Muscle layer of duodenum (tissue), 2 donors: ENCODE measurements around the gene RAE1.
"Not testable (repeated sequence)": the region's sequence is repeated elsewhere in the genome, so short reads cannot be mapped to it uniquely, and the experiment has no call there.

Experiments used
- H3K27ac ChIP-seq: one replicate; pipeline ENCODE4 v1.7.0; 2013; ENCODE audit warnings: mild to moderate bottlenecking, low read length
- H3K27me3 ChIP-seq: one replicate; pipeline ENCODE4 v1.7.0; 2013; ENCODE audit warnings: low read depth, mild to moderate bottlenecking, control low read depth, low read length
- H3K36me3 ChIP-seq, 2 donors: one replicate each; pipeline ENCODE4 v1.7.0; 2013; ENCODE audit warnings: low read length in 2 of 2, control low read depth in 1 of 2, mild to moderate bottlenecking in 1 of 2; ENCODE audit not compliant: insufficient read depth in 2 of 2, control insufficient read depth in 1 of 2
- H3K4me1 ChIP-seq, 2 donors: one replicate each; pipeline ENCODE4 v1.7.0; 2013; ENCODE audit warnings: low read length in 2 of 2, mild to moderate bottlenecking in 2 of 2, control low read depth in 1 of 2, moderate library complexity in 1 of 2; ENCODE audit not compliant: insufficient read depth in 2 of 2, control insufficient read depth in 1 of 2
- H3K4me3 ChIP-seq, 2 donors: one replicate each; pipeline ENCODE4 v1.7.0; 2013; ENCODE audit warnings: low read length in 2 of 2, low read depth in 1 of 2, mild to moderate bottlenecking in 1 of 2
- H3K9me3 ChIP-seq, 2 donors: one replicate each; pipeline ENCODE4 v1.7.0; 2013; ENCODE audit warnings: low read length in 2 of 2, control low read depth in 1 of 2, mild to moderate bottlenecking in 1 of 2; ENCODE audit not compliant: control insufficient read depth in 1 of 2
- donor health status: healthy.

RAE1 gene

GRCh38 chr20:57350081-57350710, 859 bp upstream of the RAE1 start:
- H3K36me3 ChIP-seq = peaks cover 22 to 27% of the 10 kb centered on the region in 2 donors

DNA sequence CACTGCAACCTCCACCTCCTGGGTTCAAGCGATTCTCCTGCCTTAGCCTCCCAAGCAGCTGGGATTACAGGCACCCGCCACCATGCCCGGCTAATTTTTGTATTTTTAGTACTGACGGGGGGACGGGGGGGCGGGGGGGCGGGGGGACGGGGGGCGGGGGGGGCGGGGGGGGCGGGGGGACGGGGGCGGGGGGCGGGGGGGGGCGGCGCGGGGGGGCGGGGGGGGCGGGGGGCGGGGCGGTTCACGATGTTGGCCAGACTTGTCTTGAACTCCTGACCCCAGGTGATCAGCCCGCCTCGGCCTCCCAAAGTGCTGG, 371 bp upstream of the RAE1 start:
- not testable (repeated sequence) for H3K9me3 ChIP-seq, H3K27me3 ChIP-seq, H3K27ac ChIP-seq
- Histone ChIP-seq H3K4me1 (peaks cover 3 to 18% of the 10 kb centered on the region in 2 donors), H3K4me3 (peak overlapping the region; percentile 89 to 93), H3K36me3 (peaks cover 25 to 32% of the 10 kb centered on the region in 2 donors)

More at GRCh38 chr20:57350081-57350710, 859 bp upstream of the RAE1 start:
- H3K4me3 ChIP-seq = no peak overlapping the region
- peaks cover 3 to 18% of the 10 kb centered on the region in 2 donors for H3K4me1 ChIP-seq
- no peak overlapping the region for H3K27ac ChIP-seq
- no peaks in the 10 kb centered on the region for H3K27me3 ChIP-seq
- no peaks in the 10 kb centered on the region for H3K9me3 ChIP-seq

DNA sequence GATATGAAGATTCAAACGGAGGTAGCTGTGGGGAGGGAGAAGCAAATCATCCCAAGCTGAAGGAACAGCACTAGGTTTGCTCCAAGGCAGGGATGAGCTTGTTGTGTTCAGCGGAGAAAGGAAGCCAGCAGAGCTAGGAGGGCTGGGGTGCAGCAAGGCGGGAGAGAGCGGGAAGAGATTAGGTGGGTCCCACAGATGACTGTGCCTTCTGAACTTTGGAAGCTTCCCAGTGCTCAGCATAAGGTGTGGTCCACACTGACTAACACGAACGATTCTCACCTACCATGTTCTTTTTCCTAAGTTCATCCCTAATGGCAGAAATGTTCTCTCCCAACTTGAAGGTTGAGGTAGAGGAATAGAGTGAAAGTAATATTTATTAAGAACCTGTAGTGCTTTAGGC, 1.2 kb downstream of the RAE1 start:
- H3K4me1 ChIP-seq = peaks cover 3 to 18% of the 10 kb centered on the region in 2 donors
- peak overlapping the region; percentile 89 to 93 for H3K4me3 ChIP-seq
- no peaks in the 10 kb centered on the region for H3K27me3 ChIP-seq
- no peaks in the 10 kb centered on the region for H3K9me3 ChIP-seq
- peaks cover 27 to 34% of the 10 kb centered on the region in 2 donors for H3K36me3 ChIP-seq
- H3K27ac ChIP-seq = no peak overlapping the region

DNA sequence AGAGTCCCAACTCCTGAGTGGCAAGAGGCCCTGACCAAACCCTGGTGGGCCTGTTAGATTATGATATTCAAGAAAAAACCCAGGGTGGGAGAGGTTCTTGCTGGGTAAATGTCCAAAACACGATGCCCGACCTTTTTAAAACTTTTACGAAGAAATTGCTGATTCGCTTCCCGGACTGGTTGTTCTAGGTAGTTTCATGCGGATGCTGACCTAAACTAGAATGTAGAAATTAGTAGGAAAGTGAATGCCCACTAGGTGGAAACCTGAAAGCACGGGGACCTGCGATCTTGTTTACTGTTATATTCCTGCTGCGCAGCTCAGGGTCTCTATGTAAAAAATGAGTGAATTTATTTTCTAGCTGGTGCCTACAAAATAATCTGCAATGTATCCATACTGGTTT, 2.3 kb downstream of the RAE1 start:
- H3K27ac ChIP-seq = no peak overlapping the region
- H3K36me3 ChIP-seq = peaks cover 27 to 34% of the 10 kb centered on the region in 2 donors
- H3K4me1 ChIP-seq = peaks cover 3 to 18% of the 10 kb centered on the region in 2 donors
- H3K27me3 ChIP-seq = no peaks in the 10 kb centered on the region
- no peak overlapping the region for H3K4me3 ChIP-seq
- H3K9me3 ChIP-seq = no peaks in the 10 kb centered on the region

- Histone ChIP-seq H3K27ac (no peak overlapping the region), H3K9me3 (no peaks in the 10 kb centered on the region), H3K4me1 (no peaks in the 10 kb centered on the region), H3K36me3 (peaks cover 30 to 42% of the 10 kb centered on the region in 2 donors), H3K27me3 (no peaks in the 10 kb centered on the region), H3K4me3 (no peak overlapping the region)
Measured at GRCh38 chr20:57361517-57361916, 10.5 kb downstream of the RAE1 start.

GRCh38 chr20:57364451-57364850, 13.4 kb downstream of the RAE1 start:
- H3K9me3 ChIP-seq = no peaks in the 10 kb centered on the region
- no peak overlapping the region for H3K4me3 ChIP-seq
- no peaks in the 10 kb centered on the region for H3K27me3 ChIP-seq
- H3K4me1 ChIP-seq = no peaks in the 10 kb centered on the region
- no peak overlapping the region for H3K27ac ChIP-seq
- H3K36me3 ChIP-seq = peaks cover 52 to 69% of the 10 kb centered on the region in 2 donors

- Histone ChIP-seq H3K27me3 (no peaks in the 10 kb centered on the region), H3K36me3 (peaks cover 80 to 91% of the 10 kb centered on the region in 2 donors), H3K9me3 (no peaks in the 10 kb centered on the region), H3K4me1 (no peaks in the 10 kb centered on the region), H3K27ac (no peak overlapping the region), H3K4me3 (no peak overlapping the region)
Measured at GRCh38 chr20:57369596-57369995, 18.5 kb downstream of the RAE1 start.

- H3K36me3 ChIP-seq = peaks cover 81 to 97% of the 10 kb centered on the region in 2 donors
- H3K4me3 ChIP-seq = no peak overlapping the region
- no peak overlapping the region for H3K27ac ChIP-seq
- no peaks in the 10 kb centered on the region for H3K4me1 ChIP-seq
- no peaks in the 10 kb centered on the region for H3K27me3 ChIP-seq
- no peaks in the 10 kb centered on the region for H3K9me3 ChIP-seq
Measured at GRCh38 chr20:57370316-57370715, 19.3 kb downstream of the RAE1 start.

- no peak overlapping the region for H3K4me3 ChIP-seq
- no peaks in the 10 kb centered on the region for H3K9me3 ChIP-seq
- H3K27ac ChIP-seq = no peak overlapping the region
- H3K27me3 ChIP-seq = no peaks in the 10 kb centered on the region
- no peaks in the 10 kb centered on the region for H3K4me1 ChIP-seq
- peaks cover 79 to 97% of the 10 kb centered on the region in 2 donors for H3K36me3 ChIP-seq
Measured at GRCh38 chr20:57371363-57371762, 20.3 kb downstream of the RAE1 start.

DNA sequence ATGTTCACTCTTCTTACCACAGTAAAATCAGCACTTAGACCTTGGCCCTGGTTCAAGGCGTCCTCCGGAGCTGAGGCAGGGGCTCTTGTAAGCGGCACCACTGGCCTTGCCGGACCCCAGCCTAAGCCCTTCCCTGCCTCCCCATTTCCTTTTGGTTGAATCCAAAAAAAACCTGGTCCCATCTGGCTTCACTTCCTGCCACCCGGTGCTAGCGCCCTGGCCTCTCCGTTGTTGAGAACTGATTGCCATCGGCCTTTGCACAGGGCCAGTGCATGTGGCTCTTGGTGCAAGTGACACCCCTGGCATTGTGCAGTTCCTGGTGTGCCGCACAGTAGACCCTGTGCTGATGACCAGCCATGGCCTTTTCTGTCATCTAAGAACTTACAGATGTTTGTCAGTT, 21.1 kb downstream of the RAE1 start:
- no peaks in the 10 kb centered on the region for H3K4me1 ChIP-seq
- H3K9me3 ChIP-seq = no peaks in the 10 kb centered on the region
- no peaks in the 10 kb centered on the region for H3K27me3 ChIP-seq
- H3K36me3 ChIP-seq = peaks cover 79 to 97% of the 10 kb centered on the region in 2 donors
- H3K27ac ChIP-seq = no peak overlapping the region
- H3K4me3 ChIP-seq = no peak overlapping the region

- no peak overlapping the region for H3K4me3 ChIP-seq
- H3K9me3 ChIP-seq = no peaks in the 10 kb centered on the region
- peaks cover 83 to 97% of the 10 kb centered on the region in 2 donors for H3K36me3 ChIP-seq
- H3K4me1 ChIP-seq = no peaks in the 10 kb centered on the region
- H3K27me3 ChIP-seq = no peaks in the 10 kb centered on the region
- no peak overlapping the region for H3K27ac ChIP-seq
Measured at GRCh38 chr20:57372581-57373350, 21.7 kb downstream of the RAE1 start.
